Nephron (organoid): ENCODE data around the gene GSC.

Experiments used
- H3K27ac Mint-ChIP-seq, 3 experiments: 2 replicates each; pipeline ENCODE4 v1.8.0; 2020; ENCODE audit warnings: mixed read lengths in 3 of 3, mild to moderate bottlenecking in 2 of 3, moderate library complexity in 1 of 3
- H3K27me3 Mint-ChIP-seq: 2 replicates; pipeline ENCODE4 v1.8.0; 2021; ENCODE audit warnings: low read depth, mild to moderate bottlenecking, moderate library complexity, mixed read lengths
- H3K36me3 Mint-ChIP-seq: 2 replicates; pipeline ENCODE4 v1.8.0; 2020; ENCODE audit warnings: low read depth, mixed read lengths
- H3K4me1 Mint-ChIP-seq: 2 replicates; pipeline ENCODE4 v1.8.0; 2020; ENCODE audit warnings: mixed read lengths
- H3K4me3 Mint-ChIP-seq, 3 experiments: 2 replicates each; pipeline ENCODE4 v1.8.0; 2020; ENCODE audit warnings: mild to moderate bottlenecking in 3 of 3, mixed read lengths in 3 of 3, moderate library complexity in 2 of 3
- H3K9me3 Mint-ChIP-seq: 2 replicates; pipeline ENCODE4 v1.8.0; 2020; ENCODE audit warnings: mixed read lengths
- CTCF ChIP-seq, 3 experiments: fragments of 200-600 bp; sonication (generic); IDR thresholded peaks; one replicate each; pipeline ENCODE4 v1.5.0; 2021; ENCODE audit warnings: antibody characterized with exemption in 3 of 3; ENCODE audit not compliant: unreplicated experiment in 3 of 3

The GSC gene

DNA sequence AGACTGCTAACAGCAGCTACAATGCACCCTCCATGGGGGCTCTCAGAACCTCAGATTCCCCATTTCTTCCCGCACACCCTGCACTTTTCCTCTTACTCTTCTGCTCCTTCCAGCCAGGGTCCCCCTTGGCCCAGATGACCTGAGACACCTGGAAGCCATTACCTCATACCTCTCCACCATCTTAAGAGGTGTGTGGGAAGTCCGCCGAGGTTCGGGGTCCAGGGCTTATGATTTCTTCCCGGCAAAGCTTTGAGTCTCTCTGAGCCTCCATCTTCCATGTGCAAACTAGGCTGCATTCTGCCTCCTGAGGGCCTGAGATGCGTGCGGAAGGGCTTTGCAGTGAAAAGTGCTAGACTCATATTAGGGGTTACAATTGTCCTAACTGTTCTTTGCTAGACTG, 5.3 kb downstream of the GSC start:
- H3K36me3 Mint-ChIP-seq: peaks cover 11% of the 10 kb centered on the region

GRCh38 chr14:94762431-94762830, 7.5 kb downstream of the GSC start:
- Mint-ChIP-seq H3K9me3 (no peaks in the 10 kb centered on the region), H3K27ac (no peak overlapping the region), H3K4me3 (no peak overlapping the region), H3K4me1 (peaks cover 23% of the 10 kb centered on the region), H3K27me3 (peaks cover 78% of the 10 kb centered on the region), H3K36me3 (peaks cover 11% of the 10 kb centered on the region)
- TF ChIP-seq CTCF (IDR thresholded peaks at IDR 0.05; ENCODE audit: unreplicated experiment in 3 of 3): no peak

More for the DNA sequence above, 5.3 kb downstream of the GSC start:
- Mint-ChIP-seq H3K9me3 (no peaks in the 10 kb centered on the region), H3K27me3 (peaks cover 86% of the 10 kb centered on the region), H3K4me1 (peaks cover 38% of the 10 kb centered on the region), H3K27ac (no peak overlapping the region), H3K4me3 (no peak overlapping the region)
- no peak for TF ChIP-seq CTCF (IDR thresholded peaks at IDR 0.05; ENCODE audit: unreplicated experiment in 3 of 3)

GRCh38 chr14:94761997-94762377, 7.9 kb downstream of the GSC start:
- peaks cover 23% of the 10 kb centered on the region for H3K4me1 Mint-ChIP-seq
- no peak for TF ChIP-seq CTCF (IDR thresholded peaks at IDR 0.05; ENCODE audit: unreplicated experiment in 3 of 3)
- peaks cover 7% of the 10 kb centered on the region for H3K36me3 Mint-ChIP-seq
- H3K4me3 Mint-ChIP-seq: no peak overlapping the region
- H3K9me3 Mint-ChIP-seq: no peaks in the 10 kb centered on the region
- H3K27me3 Mint-ChIP-seq: peaks cover 78% of the 10 kb centered on the region
- H3K27ac Mint-ChIP-seq: no peak overlapping the region

DNA sequence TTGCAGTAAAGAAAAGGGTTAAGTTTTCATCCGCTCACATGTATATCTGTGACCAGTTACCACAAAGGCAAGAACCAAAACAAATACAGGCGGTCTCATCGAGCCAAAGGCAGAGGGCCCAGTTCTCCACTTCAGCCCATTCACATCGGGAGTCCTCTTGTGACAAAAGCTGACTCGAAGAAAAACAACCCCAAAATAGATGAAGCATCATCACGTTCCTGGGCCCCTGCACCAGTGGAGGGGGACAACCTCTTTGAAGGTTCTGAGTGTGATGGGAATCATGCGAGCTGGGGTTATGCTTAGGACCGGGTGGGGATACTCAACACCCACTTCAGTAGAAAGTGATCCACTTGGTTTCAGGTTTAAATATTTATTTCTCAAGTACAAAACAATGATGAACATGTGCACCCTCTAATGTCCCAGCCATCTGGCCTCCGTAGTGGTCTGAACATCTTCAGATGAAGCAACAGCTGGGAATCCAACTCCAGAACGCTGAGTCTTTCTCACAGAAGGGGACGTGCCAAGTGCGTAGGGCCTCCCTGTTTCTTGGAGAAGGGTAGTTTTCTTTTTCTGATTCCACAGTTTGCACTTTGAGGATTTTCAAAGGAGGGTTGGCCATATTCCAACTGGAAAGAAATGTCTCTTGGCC, 8.4 kb downstream of the GSC start:
- Mint-ChIP-seq H3K27ac (no peak overlapping the region), H3K27me3 (peaks cover 78% of the 10 kb centered on the region), H3K4me3 (no peak overlapping the region), H3K36me3 (peaks cover 4% of the 10 kb centered on the region), H3K9me3 (no peaks in the 10 kb centered on the region), H3K4me1 (peaks cover 26% of the 10 kb centered on the region)
- no peak for TF ChIP-seq CTCF (IDR thresholded peaks at IDR 0.05; ENCODE audit: unreplicated experiment in 3 of 3)

GRCh38 chr14:94756310-94756882, 13.5 kb downstream of the GSC start:
- no peak for TF ChIP-seq CTCF (IDR thresholded peaks at IDR 0.05; ENCODE audit: unreplicated experiment in 3 of 3)
- Mint-ChIP-seq H3K4me1 (peaks cover 23% of the 10 kb centered on the region), H3K27ac (peak overlapping the region in 1 of 3 experiments; percentile 48), H3K9me3 (no peaks in the 10 kb centered on the region), H3K36me3 (no peaks in the 10 kb centered on the region), H3K4me3 (no peak overlapping the region), H3K27me3 (peaks cover 52% of the 10 kb centered on the region)

DNA sequence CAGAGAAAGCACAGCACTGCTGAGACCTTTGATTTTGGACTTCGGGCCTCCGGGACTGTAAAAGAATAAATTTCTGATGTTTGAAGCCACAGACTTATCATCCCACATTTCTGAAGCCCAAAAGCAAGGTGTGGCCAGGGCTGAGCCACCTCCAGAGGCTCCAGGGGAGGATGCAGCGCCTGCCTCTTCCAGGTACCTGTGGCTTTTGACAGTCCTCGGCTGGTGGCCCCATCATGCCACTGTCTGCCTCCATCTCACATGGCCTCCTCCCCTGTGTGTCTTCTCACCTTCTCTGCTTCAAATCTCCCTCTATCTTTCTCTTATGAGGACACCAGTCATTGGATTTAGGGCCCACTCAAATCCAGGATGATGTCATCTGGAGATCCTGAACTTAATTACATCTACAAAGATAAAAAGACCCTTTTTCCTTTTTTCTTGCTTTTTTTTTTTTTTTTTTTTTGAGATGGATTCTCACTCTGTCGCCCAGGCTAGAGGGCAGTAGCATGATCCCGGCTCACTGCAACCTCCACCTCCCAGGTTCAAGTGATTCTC, 15.4 kb downstream of the GSC start:
- Mint-ChIP-seq H3K4me3 (no peak overlapping the region), H3K27me3 (peaks cover 51% of the 10 kb centered on the region), H3K36me3 (no peaks in the 10 kb centered on the region), H3K4me1 (peaks cover 20% of the 10 kb centered on the region), H3K9me3 (no peaks in the 10 kb centered on the region), H3K27ac (no peak overlapping the region)
- TF ChIP-seq CTCF (IDR thresholded peaks at IDR 0.05; ENCODE audit: unreplicated experiment in 3 of 3): no peak
